Uterus (tissue), 2 donors: ENCODE results near the gene PPP1R9A.

ENCODE experiments used
- CTCF ChIP-seq, 4 experiments: fragments of 200-600 bp in 2 of 4; fragments of 450-650 bp in 2 of 4; sonication (generic) in 2 of 4; IDR thresholded peaks; one replicate each; pipeline ENCODE4 v1.5.1; 2016 to 2019; ENCODE audit warnings: antibody characterized with exemption in 4 of 4, mild to moderate bottlenecking in 2 of 4, moderate library complexity in 1 of 4
- POLR2A ChIP-seq, 2 donors: fragments of 450-650 bp; IDR thresholded peaks; one replicate each; pipeline ENCODE4 v1.6.1; 2016; ENCODE audit warnings: antibody characterized with exemption in 2 of 2, mild to moderate bottlenecking in 1 of 2, moderate library complexity in 1 of 2

- TF ChIP-seq CTCF (IDR thresholded peaks at IDR 0.05) = no peak
- TF ChIP-seq POLR2A (IDR thresholded peaks at IDR 0.05) = no peak
Observed at GRCh38 chr7:95262875-95263274, 355.5 kb downstream of the PPP1R9A start.
